GM21390 (cell line): ENCODE measurements around the gene HDAC1.
"Not testable (repeated sequence)": the region's sequence is repeated elsewhere in the genome, so short reads cannot be mapped to it uniquely, and the experiment has no call there.

Experiments used
- ATAC-seq: cut with Tn5 transposase; IDR thresholded peaks from one replicate; pipeline ENCODE4 v1.9.1; 2021; ENCODE audit not compliant: unreplicated experiment

The HDAC1 gene

DNA sequence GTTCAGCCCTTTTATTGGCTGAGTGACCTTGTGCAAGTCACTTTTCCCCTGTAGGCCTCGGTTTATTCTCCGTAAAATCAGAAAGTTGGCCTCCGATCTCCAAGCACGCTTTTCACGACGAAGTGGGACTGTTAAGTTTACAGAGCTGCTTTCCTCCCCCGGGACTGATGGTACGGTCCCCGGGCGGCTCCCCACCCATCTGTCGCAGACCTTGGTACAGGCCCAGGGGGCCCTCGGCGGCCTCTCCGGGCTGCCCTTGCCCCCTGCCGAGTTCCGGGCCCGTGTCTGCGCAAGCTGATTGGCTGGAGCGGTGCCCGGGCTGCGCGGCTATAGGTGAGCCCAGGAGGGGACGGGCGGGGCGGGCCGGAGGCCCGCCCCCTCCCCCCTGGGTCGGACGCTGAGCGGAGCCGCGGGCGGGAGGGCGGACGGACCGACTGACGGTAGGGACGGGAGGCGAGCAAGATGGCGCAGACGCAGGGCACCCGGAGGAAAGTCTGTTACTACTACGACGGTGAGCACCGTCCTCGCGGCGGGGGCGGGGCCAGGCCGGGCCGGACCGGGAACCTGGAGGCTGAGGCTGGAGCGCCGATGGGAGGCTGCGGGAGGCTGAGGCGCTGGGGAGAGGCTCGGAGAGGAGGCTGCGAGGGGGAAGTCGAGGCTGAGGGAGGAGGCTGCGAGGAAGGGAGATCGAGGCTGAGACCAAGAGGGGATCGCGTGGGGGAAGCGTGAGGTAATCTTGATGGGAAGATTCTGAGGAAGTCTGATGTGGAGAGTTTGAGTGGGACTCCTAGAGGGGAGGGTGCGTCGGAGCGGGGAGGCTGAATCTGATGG is at the start of gene HDAC1:
TSS of gene HDAC1 (plus strand) at position 376 of the 831 bp plus-strand sequence. CDS start at position 463, 87 bp downstream.
- ATAC-seq = peak; percentile 98

DNA sequence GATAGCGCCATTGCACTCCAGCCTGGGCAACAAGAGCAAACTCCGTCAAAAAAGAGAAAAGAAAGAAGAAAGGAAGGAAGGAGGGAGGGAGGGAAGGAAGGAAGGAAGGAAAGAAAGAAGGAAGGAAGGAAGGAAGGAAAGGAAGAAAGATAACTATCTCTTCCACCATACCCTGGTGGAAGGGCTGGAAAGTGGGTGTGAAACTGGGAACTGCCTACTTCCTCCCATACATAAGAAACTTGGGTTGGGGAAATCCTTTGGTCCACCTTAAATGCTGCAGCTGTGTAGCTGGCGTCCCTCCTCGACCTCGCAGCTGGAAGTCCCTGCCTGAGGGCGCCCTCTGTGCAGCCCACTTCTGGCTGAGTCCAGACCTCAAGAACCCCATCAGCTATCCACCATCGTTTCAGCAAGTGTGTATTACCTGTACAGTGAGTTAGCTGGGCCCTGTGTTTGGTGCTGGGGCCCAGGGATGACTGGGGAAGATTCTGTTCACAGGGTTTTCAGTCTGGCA is 49.5 kb upstream of the HDAC1 start:
- no peak for ATAC-seq

DNA sequence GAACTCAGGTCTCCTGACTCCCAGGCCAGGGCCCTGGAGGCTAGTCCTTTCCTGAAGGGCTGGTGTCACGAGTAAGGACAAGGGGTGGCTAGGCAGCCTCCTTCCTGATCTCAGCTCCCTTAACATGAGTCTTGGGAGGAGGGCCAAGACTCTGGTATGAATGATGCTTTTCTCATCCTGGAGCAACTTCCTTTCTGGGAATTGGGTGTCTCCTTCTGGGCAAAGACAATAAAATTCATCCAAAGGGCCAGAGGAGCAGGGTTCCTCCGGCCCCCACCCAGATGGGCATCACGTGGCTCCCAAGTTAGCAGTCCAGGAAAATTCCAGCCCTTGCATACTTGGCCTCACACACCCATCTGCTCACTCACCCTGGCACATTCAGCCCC is 45.0 kb upstream of the HDAC1 start, which contains the start of gene FAM167B:
TSS of gene FAM167B (plus strand) at position 335 of the 386 bp plus-strand sequence. CDS start 200 bp downstream, outside the sequence.
- ATAC-seq = no peak

DNA sequence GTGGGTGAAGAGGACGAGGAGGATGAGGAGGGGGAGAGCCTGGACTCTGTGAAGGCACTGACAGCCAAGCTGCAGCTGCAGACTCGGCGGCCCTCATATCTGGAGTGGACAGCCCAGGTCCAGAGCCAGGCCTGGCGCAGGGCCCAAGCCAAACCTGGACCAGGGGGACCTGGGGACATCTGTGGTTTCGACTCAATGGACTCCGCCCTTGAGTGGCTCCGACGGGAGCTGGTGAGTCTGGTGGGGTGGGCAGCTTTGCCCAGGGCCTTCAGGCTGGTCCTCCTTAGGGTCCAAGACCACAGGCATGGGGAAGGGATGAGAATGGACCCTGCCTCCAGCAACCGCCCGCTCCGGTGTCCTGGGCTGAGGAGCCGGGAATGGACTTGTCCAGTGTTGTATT is 44.4 kb upstream of the HDAC1 start:
- no peak for ATAC-seq

DNA sequence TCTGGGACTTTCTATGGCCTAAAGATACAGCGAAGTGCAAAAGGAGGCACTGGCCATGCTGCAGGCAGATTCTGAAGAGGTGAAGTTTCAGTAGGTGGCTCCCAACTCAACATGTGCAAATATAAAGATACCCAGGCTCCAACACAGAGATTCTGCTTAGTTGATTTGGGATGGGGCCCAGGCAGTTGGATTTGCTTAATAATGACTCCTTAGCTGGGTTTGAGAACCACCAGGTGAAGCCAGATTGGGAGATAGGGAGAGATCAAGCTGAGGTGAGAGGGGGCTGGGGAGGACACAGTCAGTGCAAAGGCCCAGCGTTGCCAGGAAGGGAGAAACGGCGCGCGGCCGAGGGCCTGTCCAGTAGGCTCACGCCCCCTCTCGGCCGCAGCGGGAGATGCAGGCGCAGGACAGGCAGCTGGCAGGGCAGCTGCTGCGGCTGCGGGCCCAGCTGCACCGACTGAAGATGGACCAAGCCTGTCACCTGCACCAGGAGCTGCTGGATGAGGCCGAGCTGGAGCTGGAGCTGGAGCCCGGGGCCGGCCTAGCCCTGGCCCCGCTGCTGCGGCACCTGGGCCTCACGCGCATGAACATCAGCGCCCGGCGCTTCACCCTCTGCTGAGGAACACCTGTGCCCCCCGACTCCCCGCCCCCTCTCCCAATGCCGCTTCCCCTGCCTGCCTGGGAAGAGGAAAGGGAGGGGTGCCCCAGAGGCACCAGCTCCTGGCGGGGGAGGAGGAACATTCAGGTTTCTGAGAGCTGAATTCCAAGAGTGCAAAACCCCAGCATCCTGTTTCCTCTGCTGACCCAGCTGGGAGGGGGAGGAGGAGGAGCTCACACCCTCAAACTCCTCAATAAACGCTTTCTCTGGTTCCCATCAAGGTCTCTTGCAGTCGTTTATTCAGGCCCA is 43.6 kb upstream of the HDAC1 start:
- no peak for ATAC-seq

DNA sequence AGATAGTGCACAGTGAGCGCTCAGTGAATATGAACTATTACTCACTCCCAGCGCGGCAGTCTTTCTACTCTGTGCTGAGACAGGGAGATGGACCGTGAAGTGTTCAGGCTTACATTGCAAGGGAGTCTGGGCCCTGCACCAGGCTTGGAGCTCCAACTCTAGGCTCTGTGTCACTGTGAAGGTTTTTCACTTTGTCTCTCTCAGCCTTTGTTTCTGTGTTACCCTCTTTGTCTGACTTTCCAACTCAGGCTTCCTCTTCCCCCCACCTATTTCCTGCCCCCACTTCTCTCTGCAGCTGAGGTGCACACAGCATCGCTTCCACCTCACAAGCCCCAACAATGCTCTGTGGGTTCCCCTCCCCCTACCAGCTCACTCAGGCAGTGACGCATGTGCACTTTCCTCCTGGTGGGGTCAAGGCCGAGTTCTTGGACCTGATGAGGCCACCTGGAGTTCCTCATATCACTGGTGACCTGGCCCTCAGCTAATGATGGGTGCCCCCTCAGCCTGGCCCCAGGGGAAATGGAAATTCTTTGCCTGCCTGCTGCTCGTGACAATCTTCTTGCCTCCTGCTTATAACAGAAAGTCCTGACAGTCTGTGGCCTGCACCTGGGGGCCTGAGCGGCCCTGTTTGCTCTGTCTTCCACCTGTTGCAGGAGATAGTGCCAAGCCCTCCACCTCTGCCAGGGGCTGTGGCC is 41.9 kb upstream of the HDAC1 start:
- peak; percentile 44 for ATAC-seq

DNA sequence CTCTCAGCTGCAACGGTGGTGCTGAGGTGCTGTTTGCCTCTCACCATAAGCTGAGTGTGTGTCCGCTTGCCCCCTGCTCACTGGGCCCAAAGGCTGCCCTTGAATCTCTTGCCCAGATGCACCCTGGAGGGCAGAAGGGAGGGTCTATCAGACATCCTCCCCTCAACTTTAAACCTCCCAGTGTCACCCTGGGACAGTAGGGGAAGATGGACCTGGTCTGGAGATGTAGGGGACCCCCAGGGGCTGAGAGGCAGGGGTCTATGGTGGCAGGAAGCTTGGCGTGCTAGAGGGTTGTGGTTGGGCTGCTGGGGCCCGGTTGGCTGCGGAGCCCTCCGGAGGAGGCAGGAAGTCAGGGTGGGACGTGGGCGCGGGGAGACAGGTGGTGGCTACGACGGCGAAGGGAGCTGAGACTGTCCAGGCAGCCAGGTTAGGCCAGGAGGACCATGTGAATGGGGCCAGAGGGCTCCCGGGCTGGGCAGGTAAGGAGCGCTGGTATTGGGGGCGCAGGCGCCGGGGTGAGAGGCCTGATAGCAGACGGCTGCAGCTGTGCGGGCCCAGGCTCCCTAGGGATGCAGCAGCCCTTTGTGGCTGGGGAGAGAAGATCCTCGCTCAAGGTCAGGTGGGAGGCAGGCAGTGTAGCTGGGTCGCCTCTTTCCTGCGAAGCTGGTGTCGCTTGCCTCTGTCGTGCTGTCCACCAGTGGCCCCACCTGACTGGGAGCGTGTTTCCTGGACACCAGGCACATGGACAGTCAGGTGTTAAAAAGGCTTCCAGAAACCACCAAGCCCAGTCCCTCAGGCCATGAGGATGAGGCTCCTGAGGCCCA is 40.8 kb upstream of the HDAC1 start, which contains the start of gene LCK:
TSS of gene LCK (plus strand) at position 373 of the 824 bp plus-strand sequence. CDS start 23,065 bp downstream, outside the sequence.
- peak; percentile 30 for ATAC-seq

DNA sequence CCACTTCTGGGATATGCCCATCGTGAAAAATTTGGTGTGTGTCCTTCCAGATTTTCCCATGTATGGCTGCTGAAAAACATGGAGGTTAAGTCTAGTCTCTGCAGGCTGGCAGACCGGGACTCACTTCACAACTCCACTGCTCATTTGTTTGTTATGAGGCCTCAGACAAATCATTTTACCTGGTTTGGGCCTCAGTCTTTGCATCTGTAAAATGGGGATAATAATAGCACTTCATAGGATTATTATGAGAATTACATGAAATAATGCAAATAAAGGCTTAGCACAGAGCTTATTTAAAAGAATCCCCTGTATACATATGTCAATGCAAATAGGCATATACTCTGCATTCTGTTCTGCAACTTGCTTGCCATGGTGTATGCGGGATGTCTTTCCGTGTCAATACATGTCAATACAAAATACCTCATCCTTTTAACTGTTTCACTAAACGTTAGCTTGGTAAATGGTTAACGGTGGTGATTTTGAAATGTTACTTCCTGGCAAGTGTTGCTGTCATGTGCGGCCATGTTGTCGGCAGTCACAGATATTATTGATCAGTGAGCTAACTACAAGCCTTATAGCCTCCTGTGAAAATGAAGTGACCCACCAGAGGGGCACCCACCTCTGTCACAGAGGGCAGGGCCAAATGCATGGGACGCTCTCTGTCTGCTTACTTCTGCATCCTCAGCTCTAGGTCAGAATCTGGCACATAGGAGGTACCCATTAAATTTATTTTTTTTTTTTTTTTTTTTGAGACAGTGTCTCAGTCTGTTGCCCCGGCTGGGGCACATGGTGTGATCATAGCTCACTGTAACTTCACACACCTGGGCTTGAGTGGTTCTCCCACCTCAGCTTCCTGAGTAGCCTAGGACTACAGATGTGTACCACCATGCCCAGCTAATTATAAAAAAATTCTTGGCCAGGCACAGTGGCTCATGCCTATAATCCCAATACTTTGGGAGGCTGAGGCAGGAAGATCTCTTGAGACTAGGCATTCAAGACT is 36.5 kb upstream of the HDAC1 start:
- no peak for ATAC-seq

DNA sequence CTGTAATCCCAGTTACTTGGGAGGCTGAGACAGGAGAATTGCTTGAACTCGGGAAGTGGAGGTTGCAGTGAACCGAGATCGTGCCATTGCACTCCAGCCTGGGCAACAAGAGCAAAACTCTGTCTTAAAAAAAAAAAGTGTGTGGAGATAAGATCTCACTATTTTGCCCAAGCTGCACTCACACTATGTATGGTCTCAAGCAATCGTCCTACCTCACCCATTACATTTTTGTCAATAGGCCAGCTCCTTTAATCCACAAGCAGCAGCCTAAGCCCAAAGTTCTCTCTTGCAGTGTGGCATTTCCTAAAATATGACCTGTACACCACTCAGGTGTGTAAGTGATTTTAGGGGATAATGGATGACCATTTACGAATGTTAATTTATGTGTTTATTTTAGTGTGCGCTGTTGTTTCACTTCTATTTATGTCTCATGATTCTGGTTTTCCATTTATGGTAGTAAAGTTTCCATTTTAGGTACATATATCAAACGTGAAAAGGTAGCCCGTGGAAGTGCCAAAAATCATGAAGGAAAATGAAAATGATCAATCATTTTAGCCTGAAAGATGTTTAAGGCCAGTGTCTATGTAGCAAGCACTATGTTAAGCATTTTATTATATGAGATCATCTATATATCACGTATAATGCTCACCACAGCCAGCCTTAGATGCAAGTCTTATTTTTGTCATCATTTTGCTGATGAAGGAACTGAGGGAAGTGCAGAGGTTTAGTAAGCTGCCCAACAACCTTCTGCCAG is 35.2 kb upstream of the HDAC1 start:
- ATAC-seq = no peak

DNA sequence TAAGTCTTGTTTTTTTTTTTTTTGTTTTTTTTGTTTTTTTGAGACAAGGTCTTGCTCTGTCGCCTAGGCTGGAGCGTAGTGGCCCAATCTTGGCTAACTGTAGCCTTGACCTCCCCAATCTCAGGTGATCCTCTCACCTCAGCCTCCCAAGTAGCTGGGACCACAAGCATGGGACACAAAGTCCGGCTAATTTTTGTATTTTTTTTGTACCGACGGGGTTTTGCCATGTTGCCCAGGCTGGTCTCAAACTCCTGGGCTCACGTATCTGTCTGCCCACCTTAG is 34.7 kb upstream of the HDAC1 start:
- ATAC-seq = no peak

DNA sequence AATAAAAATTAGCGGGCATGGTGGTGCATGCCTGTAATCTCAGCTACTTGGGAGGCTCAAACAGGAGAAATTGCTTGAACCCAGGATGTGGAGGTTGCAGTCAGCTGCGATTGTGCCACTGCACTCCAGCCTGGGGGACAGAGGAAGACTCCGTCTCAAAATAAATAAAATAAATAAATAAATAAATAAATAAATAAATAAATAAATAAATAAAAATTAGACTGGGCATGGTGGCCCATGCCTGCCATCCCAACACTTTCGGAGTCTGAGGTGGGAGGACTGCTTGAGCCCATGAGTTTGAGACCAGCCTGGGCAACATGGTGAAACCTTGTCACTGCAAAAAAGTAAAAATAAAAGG is 28.7 kb upstream of the HDAC1 start:
- ATAC-seq = not testable (repeated sequence)

DNA sequence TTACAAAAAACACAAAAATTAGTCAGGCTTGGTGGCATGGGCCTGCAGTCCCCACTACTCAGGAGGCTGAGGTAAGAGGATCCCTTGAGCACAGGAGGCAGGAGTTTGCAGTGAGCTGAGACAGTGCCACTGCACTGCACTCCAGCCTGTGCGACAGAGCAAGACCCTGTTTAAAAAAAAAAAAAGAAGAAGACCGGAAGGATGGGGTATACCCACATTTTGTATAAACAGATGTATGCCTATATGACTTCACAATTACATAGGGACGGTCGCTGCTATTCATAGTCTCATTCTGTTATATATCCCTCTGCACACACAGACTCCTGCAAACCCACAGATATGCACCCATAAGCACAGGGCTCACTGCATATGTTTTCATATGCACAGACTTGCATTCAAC is 28.1 kb upstream of the HDAC1 start:
- ATAC-seq = no peak

DNA sequence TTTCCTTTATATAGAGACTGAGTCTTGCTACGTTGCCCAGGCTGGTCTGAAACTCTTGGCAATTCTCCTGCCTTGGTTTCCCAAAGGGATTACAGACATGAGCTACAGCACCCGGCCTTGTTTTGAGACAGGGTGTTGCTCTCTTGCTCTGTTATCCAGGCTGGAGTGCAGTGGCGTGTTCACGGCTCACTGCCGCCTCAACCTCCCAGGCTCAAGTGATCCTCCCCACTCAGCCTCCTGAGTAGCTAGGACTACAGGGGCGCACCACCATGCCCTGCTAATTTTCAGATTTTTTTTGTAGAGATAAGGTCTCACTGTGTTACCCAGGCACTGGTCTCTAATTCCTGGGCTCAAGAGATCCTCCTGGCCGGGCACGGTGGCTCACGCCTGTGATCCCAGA is 26.0 kb upstream of the HDAC1 start:
- ATAC-seq = no peak

DNA sequence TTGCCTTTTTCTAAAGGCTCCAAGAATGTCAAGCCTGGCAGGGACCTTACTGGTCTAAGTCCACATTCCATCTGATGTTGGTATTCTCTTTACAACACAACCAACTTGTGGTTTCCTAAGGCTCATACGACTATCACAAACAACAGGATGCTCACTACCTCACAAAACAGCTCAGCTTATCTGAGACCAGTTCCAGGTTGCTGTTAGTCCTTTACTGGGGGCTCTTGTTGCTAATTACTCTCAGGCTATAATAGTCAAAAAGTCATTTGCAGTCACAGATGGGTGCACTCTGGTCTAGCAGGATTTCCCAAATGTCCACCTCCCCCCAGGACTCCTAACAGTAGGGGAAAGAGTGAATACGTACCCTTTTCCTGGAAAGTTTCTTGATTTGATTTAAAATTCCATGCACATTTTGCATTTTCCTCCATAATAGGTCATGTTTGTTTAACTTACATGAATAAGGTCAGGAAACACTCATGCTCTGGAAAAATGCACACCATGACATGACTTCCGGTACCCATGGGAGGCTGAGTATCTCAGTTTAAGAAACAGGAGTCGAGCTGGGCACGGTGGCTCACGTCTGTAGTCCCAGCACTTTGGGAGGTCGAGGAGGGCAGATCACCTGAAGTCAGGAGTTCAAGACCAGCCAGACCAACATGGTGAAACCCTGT is 24.8 kb upstream of the HDAC1 start:
- ATAC-seq = no peak

DNA sequence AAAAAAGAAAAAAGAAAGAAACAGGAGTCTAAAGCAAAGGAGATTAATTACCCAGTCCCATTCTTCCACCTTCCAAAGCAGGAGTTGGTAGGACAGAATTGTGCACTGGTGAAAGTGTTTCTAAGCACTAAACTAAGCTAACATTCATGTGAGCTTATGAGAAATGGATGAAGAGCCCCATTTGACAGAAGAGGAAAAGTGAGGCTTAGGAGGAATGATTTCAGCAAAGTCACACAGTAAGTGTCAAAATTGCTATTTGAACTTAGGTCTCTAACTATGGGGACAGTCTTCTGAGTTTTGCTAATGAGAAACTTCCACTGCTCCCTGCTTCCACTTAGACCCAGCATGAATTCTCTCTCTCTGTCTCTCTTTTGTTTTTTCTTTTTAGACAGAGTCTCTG is 22.1 kb upstream of the HDAC1 start:
- no peak for ATAC-seq

DNA sequence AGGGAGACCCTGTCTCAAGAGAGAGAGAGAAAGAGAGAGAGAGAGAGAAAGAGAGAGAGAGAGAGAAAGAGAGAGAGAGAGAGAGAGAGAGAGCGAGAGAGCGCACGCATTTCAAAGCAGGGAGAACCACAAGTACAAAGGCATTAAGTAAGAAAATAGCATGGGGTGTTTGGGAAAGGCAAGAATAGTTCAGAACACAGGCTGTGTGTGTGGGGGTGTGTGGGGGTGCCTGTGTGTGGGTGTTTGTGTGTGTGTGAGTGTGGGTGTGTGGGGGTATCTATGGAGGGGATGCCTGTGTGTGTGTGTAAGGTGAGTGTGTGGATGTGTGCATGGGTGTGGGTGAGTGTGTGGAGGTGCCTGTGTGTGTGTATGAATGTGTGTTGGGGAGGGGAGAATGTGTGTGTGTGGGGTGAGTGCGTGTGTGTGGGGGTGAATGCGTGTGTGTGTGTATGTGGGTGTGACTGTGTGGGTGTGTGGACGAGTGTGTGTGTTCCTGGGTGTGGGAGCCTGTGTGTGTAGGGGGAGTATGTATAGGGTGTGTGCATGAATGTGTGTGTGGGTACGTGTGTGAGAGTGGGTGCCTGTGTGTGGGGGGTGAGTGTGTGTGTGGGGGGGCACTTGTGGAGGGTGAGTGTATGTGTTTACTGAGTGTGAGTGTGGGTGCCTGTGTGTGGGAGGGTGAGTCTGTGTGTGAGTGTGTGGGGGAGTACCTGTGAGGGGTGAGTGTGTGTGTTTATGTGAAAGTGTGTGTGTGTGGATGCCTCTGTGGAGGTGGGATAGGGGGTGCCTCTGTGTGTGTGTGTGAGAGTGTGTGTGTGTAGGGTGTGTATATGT is 19.1 kb upstream of the HDAC1 start:
- ATAC-seq = no peak
